CD4-positive, CD25-positive, alpha-beta regulatory T cell (primary cell): ENCODE data around the gene RAB3GAP2. TPM values are rescaled to one million over a fixed set of nuclear protein-coding genes. Genes with fewer than 3 reads are reported as not detected.
"Not testable (repeated sequence)": the region's sequence is repeated elsewhere in the genome, so short reads cannot be mapped to it uniquely, and the experiment has no call there.

ENCODE experiments used
- ATAC-seq, 2 donors: fragments of 150-1000 bp; cut with Tn5 transposase; one replicate each; pipeline ENCODE4 v1.10.0; 2021; ENCODE audit warnings: low read depth in 2 of 2, moderate number of reproducible peaks in 2 of 2, moderate library complexity in 1 of 2
- DNase-seq, 3 donors: peaks; one replicate each; pipeline versions ENCODE4 v3.0.0 to v3.0.0-alpha.2; 2012 to 2022; ENCODE audit warnings: mixed read lengths in 1 of 3
- H3K27ac ChIP-seq: one replicate; pipeline ENCODE4 v1.7.0; 2013; ENCODE audit warnings: mild to moderate bottlenecking, low read length; ENCODE audit not compliant: insufficient read depth, poor library complexity, severe bottlenecking
- H3K27me3 ChIP-seq: one replicate; pipeline ENCODE4 v1.7.0; 2013; ENCODE audit warnings: low read length; ENCODE audit not compliant: control insufficient read depth, insufficient read depth
- H3K36me3 ChIP-seq: one replicate; pipeline ENCODE4 v1.7.0; 2013; ENCODE audit warnings: mild to moderate bottlenecking, low read length, moderate library complexity; ENCODE audit not compliant: control insufficient read depth, insufficient read depth
- H3K4me1 ChIP-seq: 2 replicates; pipeline ENCODE4 v1.7.0; 2013; ENCODE audit warnings: mild to moderate bottlenecking, low read length; ENCODE audit not compliant: insufficient read depth, control insufficient read depth, poor library complexity, severe bottlenecking
- H3K4me3 ChIP-seq: one replicate; pipeline ENCODE4 v1.7.0; 2013; ENCODE audit warnings: low read depth, mild to moderate bottlenecking, low read length, moderate library complexity
- H3K9me3 ChIP-seq, 2 experiments: 1 replicate in 1 of 2; 2 replicates in 1 of 2; pipeline ENCODE4 v1.7.0; 2013; ENCODE audit warnings: low read length in 2 of 2, mild to moderate bottlenecking in 1 of 2, moderate library complexity in 1 of 2; ENCODE audit not compliant: control insufficient read depth in 2 of 2
- H3K27ac Mint-ChIP-seq, 3 donors: one replicate each; pipeline ENCODE4 v1.8.0; 2020 to 2022; ENCODE audit warnings: mild to moderate bottlenecking in 3 of 3, mixed read lengths in 3 of 3, moderate library complexity in 2 of 3
- H3K27me3 Mint-ChIP-seq: one replicate; pipeline ENCODE4 v1.8.0; 2022; ENCODE audit warnings: mild to moderate bottlenecking, mixed read lengths
- H3K36me3 Mint-ChIP-seq: one replicate; pipeline ENCODE4 v1.8.0; 2020; ENCODE audit warnings: mixed read lengths
- H3K4me1 Mint-ChIP-seq, 4 donors: one replicate each; pipeline ENCODE4 v1.8.0; 2020 to 2022; ENCODE audit warnings: mixed read lengths in 4 of 4, mild to moderate bottlenecking in 1 of 4
- H3K4me3 Mint-ChIP-seq, 4 donors: one replicate each; pipeline ENCODE4 v1.8.0; 2020 to 2022; ENCODE audit warnings: mild to moderate bottlenecking in 4 of 4, mixed read lengths in 4 of 4, moderate library complexity in 3 of 4
- H3K9me3 Mint-ChIP-seq, 7 donors: one replicate each; pipeline ENCODE4 v1.8.0; 2020 to 2022; ENCODE audit warnings: mixed read lengths in 7 of 7, mild to moderate bottlenecking in 3 of 7, moderate library complexity in 2 of 7
- polyA plus RNA-seq, 4 donors: library from polyadenylated mRNA; unstranded; fragments of 300-500 nt; fragmentation: Illumina TruSeq; gene quantifications; one replicate each; pipeline ENCODE4 v1.2.3, GENCODE V29; 2021
- total RNA-seq: library from RNA; stranded (reverse); gene quantifications from one replicate; pipeline ENCODE4 v1.2.3, GENCODE V29; 2022

RAB3GAP2 gene
- total and polyA plus RNA-seq, 5 donors from 2014 or later = 13.7 to 48.0 (median 22.0) TPM

DNA sequence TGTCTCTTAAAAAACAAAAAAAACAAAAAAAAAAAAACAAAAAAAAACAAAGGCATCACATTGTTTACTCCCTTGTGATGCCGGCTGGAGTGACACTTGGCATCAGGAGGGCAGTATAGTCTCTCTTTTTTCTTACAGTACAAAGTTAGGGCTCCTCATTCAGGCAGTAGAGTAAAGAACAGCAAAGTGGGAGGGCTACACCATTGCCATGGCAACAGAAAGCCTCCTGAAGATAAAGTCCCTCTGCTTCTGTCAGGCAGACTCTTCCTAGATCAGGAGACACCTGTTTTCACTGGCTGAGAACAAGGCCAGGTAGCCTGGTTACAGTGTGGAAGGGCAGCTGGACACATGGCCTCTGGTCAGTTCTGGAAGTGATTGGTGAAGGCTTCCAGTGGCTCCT, 41.3 kb upstream of the RAB3GAP2 start:
- H3K4me1 ChIP-seq = no peaks in the 10 kb centered on the region
- no peaks in the 10 kb centered on the region for H3K9me3 ChIP-seq
- H3K27ac Mint-ChIP-seq = no peak overlapping the region
- DNase-seq (no peak), ATAC-seq (no peak)
- H3K27me3 Mint-ChIP-seq = peaks cover 5% of the 10 kb centered on the region
- H3K27me3 ChIP-seq = no peaks in the 10 kb centered on the region
- H3K4me1 Mint-ChIP-seq = no peaks in the 10 kb centered on the region
- H3K4me3 ChIP-seq = no peak overlapping the region
- H3K36me3 Mint-ChIP-seq = no peaks in the 10 kb centered on the region
- no peak overlapping the region for H3K4me3 Mint-ChIP-seq
- H3K36me3 ChIP-seq = no peaks in the 10 kb centered on the region
- peaks cover 0 to 4% (median 0%) of the 10 kb centered on the region in 7 donors for H3K9me3 Mint-ChIP-seq
- H3K27ac ChIP-seq = no peak overlapping the region

DNA sequence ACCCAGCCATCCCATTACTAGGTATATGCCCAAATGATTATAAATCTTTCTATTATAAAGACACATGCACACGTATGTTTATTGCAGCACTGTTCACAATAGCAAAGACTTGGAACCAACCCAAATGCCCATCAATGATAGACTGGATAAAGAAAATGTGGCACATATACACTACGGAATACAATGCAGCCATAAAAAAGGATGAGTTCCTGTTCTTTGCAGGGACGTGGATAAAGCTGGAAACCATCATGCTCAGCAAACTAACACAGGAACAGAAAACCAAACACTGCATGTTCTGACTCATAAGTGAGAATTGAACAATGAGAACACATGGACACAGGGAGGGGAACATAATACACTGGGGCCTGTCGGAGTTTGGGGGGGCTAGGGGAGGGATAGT, 37.9 kb upstream of the RAB3GAP2 start:
- not testable (repeated sequence) for H3K27ac Mint-ChIP-seq, H3K36me3 ChIP-seq, H3K4me3 Mint-ChIP-seq, H3K4me3 ChIP-seq, H3K4me1 Mint-ChIP-seq, H3K4me1 ChIP-seq, H3K9me3 ChIP-seq, H3K27ac ChIP-seq, H3K27me3 ChIP-seq, DNase-seq, H3K9me3 Mint-ChIP-seq, H3K36me3 Mint-ChIP-seq, ATAC-seq
- H3K27me3 Mint-ChIP-seq = peaks cover 10% of the 10 kb centered on the region

DNA sequence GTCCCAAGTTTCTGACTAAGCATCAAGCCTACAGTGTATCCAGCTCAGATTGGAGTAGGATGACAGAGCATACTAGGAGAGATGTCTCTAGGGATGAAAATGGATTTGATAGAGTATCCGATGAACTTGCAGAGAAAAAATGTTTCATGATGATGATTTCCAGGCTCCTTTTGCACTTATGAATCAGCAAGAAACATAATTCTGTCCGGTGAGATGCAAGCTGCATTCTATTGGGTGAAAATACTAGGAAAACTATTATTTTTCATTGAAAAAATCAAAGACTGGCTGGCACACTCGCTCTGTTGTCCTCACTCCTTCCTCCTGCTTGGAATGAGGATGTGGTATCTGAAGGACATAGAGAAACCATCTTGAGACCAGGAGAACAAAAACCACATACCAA, 35.4 kb upstream of the RAB3GAP2 start:
- Mint-ChIP-seq H3K27ac (no peak overlapping the region), H3K27me3 (peaks cover 6% of the 10 kb centered on the region), H3K4me3 (no peak overlapping the region), H3K4me1 (no peaks in the 10 kb centered on the region), H3K36me3 (no peaks in the 10 kb centered on the region), H3K9me3 (peaks cover 0 to 4% (median 0%) of the 10 kb centered on the region in 7 donors)
- Histone ChIP-seq H3K4me1 (no peaks in the 10 kb centered on the region), H3K4me3 (no peak overlapping the region), H3K36me3 (no peaks in the 10 kb centered on the region), H3K9me3 (no peaks in the 10 kb centered on the region), H3K27me3 (peaks cover 7% of the 10 kb centered on the region), H3K27ac (no peak overlapping the region)
- no peak for DNase-seq
- ATAC-seq = no peak

DNA sequence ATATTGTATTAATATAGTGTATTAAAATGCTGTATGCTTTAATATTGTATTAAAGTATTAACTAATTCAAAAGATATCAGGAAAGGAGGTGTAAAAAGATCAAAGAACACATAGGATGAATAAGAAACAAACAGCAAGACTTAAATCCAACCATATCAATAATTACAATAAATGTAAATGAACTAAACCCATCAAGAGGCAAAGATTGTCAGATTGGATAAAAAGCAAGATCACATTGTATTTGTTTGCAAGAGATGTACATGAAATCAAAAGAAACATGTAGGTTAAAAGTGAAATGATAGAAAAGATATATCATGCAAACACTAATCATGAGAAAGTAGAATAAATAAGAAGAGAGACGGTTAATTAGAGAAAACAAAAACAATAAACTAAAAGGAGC, 34.1 kb upstream of the RAB3GAP2 start:
- peaks cover 10% of the 10 kb centered on the region for H3K27me3 Mint-ChIP-seq
- Histone ChIP-seq H3K9me3 (no peaks in the 10 kb centered on the region), H3K36me3 (no peaks in the 10 kb centered on the region), H3K27me3 (peaks cover 9% of the 10 kb centered on the region), H3K4me3 (no peak overlapping the region), H3K4me1 (no peaks in the 10 kb centered on the region), H3K27ac (no peak overlapping the region)
- H3K9me3 Mint-ChIP-seq = peaks cover 0 to 4% (median 0%) of the 10 kb centered on the region in 7 donors
- H3K27ac Mint-ChIP-seq = no peak overlapping the region
- DNase-seq (no peak), ATAC-seq (no peak)
- no peaks in the 10 kb centered on the region for H3K4me1 Mint-ChIP-seq
- H3K4me3 Mint-ChIP-seq = no peak overlapping the region
- no peaks in the 10 kb centered on the region for H3K36me3 Mint-ChIP-seq

DNA sequence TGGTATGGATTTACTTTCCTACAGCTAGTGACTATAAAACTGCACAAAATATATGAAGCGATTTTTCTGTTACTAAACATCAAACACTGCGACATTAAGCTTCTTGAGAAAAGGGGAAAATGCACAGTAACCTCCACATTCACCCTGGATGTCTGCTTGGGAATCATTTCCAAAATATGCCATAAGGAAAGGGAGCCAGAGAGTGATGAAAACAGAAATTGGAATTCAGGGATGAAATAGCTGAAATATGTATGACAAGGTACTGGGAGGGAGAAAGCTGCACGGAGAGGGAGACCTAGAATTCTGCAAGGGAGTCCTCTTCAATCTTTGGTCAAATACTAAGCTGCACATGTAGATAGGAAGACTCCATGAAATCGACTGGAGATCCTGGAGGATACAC, 31.6 kb upstream of the RAB3GAP2 start:
- ATAC-seq = no peak
- H3K4me3 ChIP-seq = no peak overlapping the region
- no peaks in the 10 kb centered on the region for H3K9me3 ChIP-seq
- H3K4me1 ChIP-seq = no peaks in the 10 kb centered on the region
- no peaks in the 10 kb centered on the region for H3K36me3 ChIP-seq
- Mint-ChIP-seq H3K27ac (no peak overlapping the region), H3K36me3 (no peaks in the 10 kb centered on the region), H3K4me1 (no peaks in the 10 kb centered on the region), H3K4me3 (no peak overlapping the region), H3K27me3 (peaks cover 10% of the 10 kb centered on the region), H3K9me3 (peaks cover 0 to 2% (median 0%) of the 10 kb centered on the region in 7 donors)
- no peak overlapping the region for H3K27ac ChIP-seq
- no peak for DNase-seq
- peaks cover 11% of the 10 kb centered on the region for H3K27me3 ChIP-seq

DNA sequence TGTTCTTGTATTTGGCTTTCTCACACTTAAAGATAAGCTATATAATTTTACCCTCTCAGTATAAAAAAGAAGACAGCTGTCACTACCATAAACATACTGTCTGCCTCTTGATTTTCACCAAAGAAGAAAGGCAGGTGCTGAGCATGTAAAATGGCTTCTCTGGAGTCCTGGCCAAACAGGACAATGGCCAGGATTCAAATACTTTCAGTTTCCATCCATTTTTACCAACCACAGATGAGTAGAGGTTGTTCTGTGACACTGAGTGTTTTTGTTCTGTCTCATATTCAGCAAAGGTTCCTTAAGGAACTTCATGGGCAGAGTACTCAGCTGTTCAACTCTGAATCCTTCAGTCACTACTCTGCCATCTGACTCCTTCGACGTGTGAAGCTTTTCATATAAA, 29.4 kb upstream of the RAB3GAP2 start:
- H3K27ac ChIP-seq = no peak overlapping the region
- Mint-ChIP-seq H3K36me3 (no peaks in the 10 kb centered on the region), H3K4me1 (no peaks in the 10 kb centered on the region), H3K4me3 (no peak overlapping the region), H3K27me3 (peaks cover 5% of the 10 kb centered on the region), H3K27ac (no peak overlapping the region), H3K9me3 (peaks cover 0 to 2% (median 0%) of the 10 kb centered on the region in 7 donors)
- no peaks in the 10 kb centered on the region for H3K9me3 ChIP-seq
- no peak for DNase-seq
- H3K4me1 ChIP-seq = no peaks in the 10 kb centered on the region
- H3K36me3 ChIP-seq = no peaks in the 10 kb centered on the region
- H3K27me3 ChIP-seq = peaks cover 11% of the 10 kb centered on the region
- H3K4me3 ChIP-seq = no peak overlapping the region
- ATAC-seq = no peak

DNA sequence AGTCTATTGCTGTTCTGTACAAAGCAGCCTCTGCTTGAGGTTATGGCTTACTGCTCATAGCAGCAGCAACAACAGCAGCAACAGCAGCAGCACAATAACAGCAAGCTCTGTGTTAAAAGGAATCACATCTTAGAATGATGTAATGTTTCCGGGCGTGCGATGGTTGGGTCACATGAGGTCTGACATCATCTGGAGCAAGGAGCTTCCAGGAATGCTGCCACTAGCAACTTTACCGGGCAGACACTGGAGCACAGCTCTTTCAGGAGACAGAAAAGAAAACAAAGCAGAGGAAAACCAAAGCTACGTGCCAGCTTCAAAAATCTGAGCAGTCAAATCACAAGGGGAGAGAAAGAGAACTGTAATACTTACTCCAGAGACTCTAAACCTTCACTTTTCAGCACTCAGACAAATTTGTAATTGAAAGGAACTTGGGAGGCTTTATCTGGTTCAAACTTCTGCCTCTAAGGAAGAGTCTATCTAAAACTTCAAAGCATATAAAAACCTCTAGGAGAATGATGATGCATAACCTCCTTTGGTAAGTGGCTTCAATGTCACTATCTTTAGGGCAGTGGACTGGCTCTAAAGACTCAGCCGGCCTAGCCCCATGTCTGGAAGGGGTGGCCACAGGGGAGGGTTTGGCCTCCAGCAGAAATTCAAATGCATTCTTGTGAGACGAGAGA, 28.3 kb upstream of the RAB3GAP2 start:
- H3K4me3 Mint-ChIP-seq = no peak overlapping the region
- DNase-seq = no peak

DNA sequence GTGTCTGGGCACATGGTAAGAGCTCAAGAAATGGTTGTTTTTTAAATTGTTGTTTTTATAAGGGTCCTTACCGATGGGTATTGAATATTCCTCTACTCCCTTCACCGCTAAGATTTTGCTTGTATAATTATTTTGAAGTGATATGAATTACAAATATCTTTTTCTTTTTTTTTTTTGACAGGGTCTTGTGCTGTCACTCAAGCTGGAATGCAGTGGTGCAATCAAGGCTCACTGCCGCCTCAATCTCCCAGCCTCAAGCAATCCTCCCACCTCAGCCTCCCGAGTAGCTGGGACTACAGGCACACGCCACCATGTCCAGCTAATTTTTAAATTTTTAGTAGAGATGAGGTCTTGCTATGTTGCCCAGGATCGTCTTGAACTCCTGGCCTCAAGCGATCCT, 27.1 kb upstream of the RAB3GAP2 start:
- no peaks in the 10 kb centered on the region for H3K4me1 Mint-ChIP-seq
- H3K27me3 Mint-ChIP-seq = peaks cover 18% of the 10 kb centered on the region
- Histone ChIP-seq H3K36me3 (no peaks in the 10 kb centered on the region), H3K27me3 (peaks cover 9% of the 10 kb centered on the region), H3K27ac (no peak overlapping the region), H3K9me3 (no peaks in the 10 kb centered on the region), H3K4me1 (no peaks in the 10 kb centered on the region), H3K4me3 (no peak overlapping the region)
- no peak overlapping the region for H3K4me3 Mint-ChIP-seq
- peaks cover 0 to 5% (median 0%) of the 10 kb centered on the region in 7 donors for H3K9me3 Mint-ChIP-seq
- H3K36me3 Mint-ChIP-seq = no peaks in the 10 kb centered on the region
- no peak for ATAC-seq
- no peak overlapping the region for H3K27ac Mint-ChIP-seq
- DNase-seq = no peak

More for the DNA sequence above, 28.3 kb upstream of the RAB3GAP2 start:
- Histone ChIP-seq H3K9me3 (no peaks in the 10 kb centered on the region), H3K4me3 (no peak overlapping the region), H3K4me1 (no peaks in the 10 kb centered on the region), H3K27ac (no peak overlapping the region), H3K27me3 (peaks cover 11% of the 10 kb centered on the region), H3K36me3 (no peaks in the 10 kb centered on the region)
- Mint-ChIP-seq H3K9me3 (peaks cover 0 to 5% (median 0%) of the 10 kb centered on the region in 7 donors), H3K27ac (no peak overlapping the region), H3K36me3 (no peaks in the 10 kb centered on the region), H3K4me1 (no peaks in the 10 kb centered on the region), H3K27me3 (peaks cover 11% of the 10 kb centered on the region)
- ATAC-seq = no peak
